GM12878 (cell line): ENCODE measurements around the gene ACTA2. TPM values are rescaled to one million over a fixed set of nuclear protein-coding genes. Genes with fewer than 3 reads are reported as not detected.

Source experiments
- ATAC-seq: fragments of 200-7000 bp; cut with Tn5 transposase; 3 replicates; pipeline ENCODE4 v1.9.1; 2020; ENCODE audit warnings: mild to moderate bottlenecking, moderate library complexity
- BruUV-seq: library from RNA; stranded (reverse); fragments of 400-500 nt; replicated peaks from 2 replicates; lab custom pipeline; 2021; lab: Mats Ljungman, UMichigan
- CTCF ChIA-PET: fragments of 300-600 bp; sonication (Branson Sonifier 250); formaldehyde crosslinking; extraction: SDS; loops from one replicate; lab custom pipeline; 2021; ENCODE audit warnings: inconsistent platforms; lab: Yijun Ruan, JAX
- POLR2A ChIA-PET: fragments of 350-600 bp; formaldehyde crosslinking; extraction: SDS; loops from one replicate; lab custom pipeline; 2021; ENCODE audit warnings: inconsistent platforms; lab: Charles Lee
- RAD21 ChIA-PET: fragments of 300-600 bp; sonication (Branson Sonifier 250); formaldehyde crosslinking; loops from one replicate; lab custom pipeline; 2023; ENCODE audit warnings: antibody characterized with exemption; ENCODE audit not compliant: unreplicated experiment; lab: Charles Lee
- SMC1A ChIA-PET: fragments of 300-600 bp; sonication (Branson Sonifier 250); formaldehyde crosslinking; loops from one replicate; lab custom pipeline; 2023; ENCODE audit not compliant: unreplicated experiment, uncharacterized antibody; lab: Charles Lee
- DNase-seq: peaks from one replicate; pipeline ENCODE4 v3.0.0-alpha.2; 2011; ENCODE audit warnings: low read depth, low spot score
- FAIRE-seq: peaks from 3 replicates; lab custom pipeline; 2011; peaks lifted over from hg19 to GRCh38; lab: Jason Lieb, UNC
- H2AFZ ChIP-seq: 2 replicates; pipeline ENCODE4 v1.6.0; 2011; ENCODE audit warnings: low read depth, low read length, control low read depth; ENCODE audit not compliant: control insufficient read depth
- H3K27ac ChIP-seq: 2 replicates; pipeline ENCODE4 v1.5.1; 2011; ENCODE audit warnings: control low read depth; ENCODE audit not compliant: control insufficient read depth, insufficient read depth
- H3K27me3 ChIP-seq, 2 experiments: replicated peaks in 1 of 2; 2 replicates each; pipeline versions ENCODE4 v1.6.0 to v1.6.1; 2011; ENCODE audit warnings: low read length in 1 of 2; ENCODE audit not compliant: control insufficient read depth in 2 of 2, insufficient read depth in 2 of 2
- H3K36me3 ChIP-seq, 2 experiments: 2 replicates each; pipeline ENCODE4 v1.5.1; 2011; ENCODE audit warnings: low read length in 1 of 2; ENCODE audit not compliant: control insufficient read depth in 2 of 2, insufficient read depth in 2 of 2
- H3K4me1 ChIP-seq: 2 replicates; pipeline ENCODE4 v1.6.1; 2011; ENCODE audit warnings: mild to moderate bottlenecking, low read length, moderate library complexity, mixed read lengths; ENCODE audit not compliant: control insufficient read depth, insufficient read depth
- H3K4me2 ChIP-seq: 2 replicates; pipeline ENCODE4 v1.6.0; 2011; ENCODE audit warnings: control low read depth; ENCODE audit not compliant: control insufficient read depth, insufficient read depth
- H3K4me3 ChIP-seq: fragments of 200-600 bp; sonication (generic); 2 replicates; pipeline ENCODE4 v1.5.1; 2016
- H3K79me2 ChIP-seq: 2 replicates; pipeline ENCODE4 v1.6.0; 2011; ENCODE audit warnings: low read length; ENCODE audit not compliant: control insufficient read depth, insufficient read depth
- H3K9ac ChIP-seq: 2 replicates; pipeline ENCODE4 v1.8.0; 2011; ENCODE audit warnings: low read length, control low read depth, mixed read lengths; ENCODE audit not compliant: control insufficient read depth, insufficient read depth
- H3K9me3 ChIP-seq: replicated peaks from 3 replicates; pipeline ENCODE4 v1.5.1; 2011; ENCODE audit warnings: mild to moderate bottlenecking, low read length; ENCODE audit not compliant: control insufficient read depth, insufficient read depth
- H4K20me1 ChIP-seq: 2 replicates; pipeline ENCODE4 v1.6.0; 2011; ENCODE audit not compliant: control insufficient read depth, insufficient read depth
- ATF2 ChIP-seq: IDR thresholded peaks from 2 replicates; pipeline ENCODE4 v1.6.1; 2012; ENCODE audit warnings: low read length, inconsistent platforms
- ATF7 ChIP-seq: fragments of 450-650 bp; IDR thresholded peaks from 2 replicates; pipeline ENCODE4 v1.6.1; 2016; ENCODE audit warnings: low read depth, mild to moderate bottlenecking
- CBX3 ChIP-seq: fragments of 200-600 bp; sonication (generic); IDR thresholded peaks from 2 replicates; pipeline ENCODE4 v1.6.1; 2016; ENCODE audit warnings: low read depth, borderline replicate concordance
- CBX5 ChIP-seq: sonication (generic); IDR thresholded peaks from 2 replicates; pipeline ENCODE4 v1.6.1; 2016; ENCODE audit warnings: low read depth, moderate library complexity, mild to moderate bottlenecking, inconsistent platforms
- GATAD2B ChIP-seq: fragments of 450-650 bp; conservative IDR thresholded peaks from 2 replicates; pipeline ENCODE4 v1.6.1; 2017; ENCODE audit warnings: low read depth, mild to moderate bottlenecking, moderate library complexity
- HDAC2 ChIP-seq: fragments of 200-600 bp; sonication (generic); IDR thresholded peaks from 2 replicates; pipeline ENCODE4 v1.6.1; 2017
- IKZF1 ChIP-seq: fragments of 450-650 bp; conservative IDR thresholded peaks from 2 replicates; pipeline ENCODE4 v1.6.1; 2017; ENCODE audit warnings: antibody characterized with exemption, mild to moderate bottlenecking
- PAX8 ChIP-seq: fragments of 450-650 bp; IDR thresholded peaks from 2 replicates; pipeline ENCODE4 v1.6.1; 2017; ENCODE audit warnings: mild to moderate bottlenecking, moderate library complexity
- POLR2A ChIP-seq: IDR thresholded peaks from 2 replicates; pipeline ENCODE4 v1.6.1; 2011; ENCODE audit warnings: low read depth, mild to moderate bottlenecking, low read length
- SMC3 ChIP-seq: IDR thresholded peaks from 2 replicates; pipeline ENCODE4 v1.6.1; 2011; ENCODE audit warnings: low read length, improper control_type of control experiment, borderline replicate concordance
- ZBTB40 ChIP-seq: fragments of 450-650 bp; IDR thresholded peaks from 2 replicates; pipeline ENCODE4 v1.6.1; 2016; ENCODE audit warnings: mild to moderate bottlenecking, moderate library complexity, borderline replicate concordance
- ZNF384 ChIP-seq: IDR thresholded peaks from 2 replicates; pipeline ENCODE4 v1.6.1; 2012; ENCODE audit warnings: low read depth, mild to moderate bottlenecking, low read length, improper control_type of control experiment, borderline replicate concordance
- WGBS: methylation state at CpG from one replicate; pipeline ENCODE4 v1.1.6; 2016; ENCODE audit warnings: low lambda C conversion rate; ENCODE audit not compliant: insufficient replicate concordance, insufficient coverage; ENCODE audit errors: missing lambda C conversion rate; 5-methylcytosine and 5-hydroxymethylcytosine counted together
- in situ Hi-C: fragments of 300-500 bp; cut with MboI; formaldehyde crosslinking; loops from 9 replicates; pipeline ENCODE4 v1.14.3; 2018; ENCODE audit warnings: mixed read lengths
- intact Hi-C: fragments of 100-400 bp; cut with micrococcal nuclease; formaldehyde crosslinking; loops from one replicate; pipeline ENCODE4 v1.14.2; 2022; ENCODE audit not compliant: unreplicated experiment
- polyA plus RNA-seq, 11 experiments: library from polyadenylated mRNA; depleted of rRNA in 4 of 11; unstranded in 6 of 11; stranded (reverse) in 5 of 11; fragments of >200 nt; fragmentation: Nextera tagmentation in 4 of 11; fragmentation: Illumina TruSeq in 1 of 11; extraction: Ambion mirVana in 4 of 11; extraction: Trizol in 1 of 11; gene quantifications; 1 replicate in 1 of 11; 2 replicates in 10 of 11; pipeline versions ENCODE4 v1.2.1 to v1.2.3, GENCODE V29; 2011 to 2016; ENCODE audit warnings: inconsistent platforms in 2 of 11, missing spikeins in 2 of 11, low read depth in 1 of 11
- total RNA-seq, 4 experiments: library from RNA; depleted of rRNA in 3 of 4; stranded (reverse); fragments of >200 nt in 3 of 4; fragmentation: Illumina TruSeq in 1 of 4; extraction: Trizol in 1 of 4; gene quantifications; 2 replicates each; pipeline versions ENCODE4 v1.2.1 to v1.2.3, GENCODE V29; 2013 to 2021

The ACTA2 gene
- total and polyA plus RNA-seq, 10 of the 15 experiments (the other 5 are each of a cell fraction or from before 2014, with no cell fraction given): 7.4 to 78.2 (median 32.4) TPM

GRCh38 chr10:88922041-88922440 lies 30.5 kb downstream of the ACTA2 start:
- TF ChIP-seq ATF7 (no peak), IKZF1 (no peak), ZNF384 (no peak)
- TF ChIP-seq, all 136 proteins: peak for 0
- FAIRE-seq: no peak
- no peak overlapping the region for H3K9ac ChIP-seq
- POLR2A ChIA-PET: no interaction called here
- intact Hi-C loops: no loop called here
- no peak overlapping the region for H3K4me2 ChIP-seq
- no TSS peak for BruUV-seq
- WGBS: 100% methylated on average over 2 of the region's 2 CpGs
- H3K4me1 ChIP-seq: no peaks in the 10 kb centered on the region
- SMC1A ChIA-PET: interaction anchor here (4.6 kb wide), 1 partner anchor 8 kb away, joined by 42 read pairs; no protein-coding TSS in a partner anchor
- no peaks in the 10 kb centered on the region for H3K79me2 ChIP-seq
- no peak for DNase-seq
- in situ Hi-C loops: no loop called here
- RAD21 ChIA-PET: no interaction called here
- H3K4me3 ChIP-seq: no peak overlapping the region
- ATAC-seq: no peak
- H4K20me1 ChIP-seq: no peaks in the 10 kb centered on the region
- H2AFZ ChIP-seq: no peak overlapping the region
- no peak overlapping the region for H3K27ac ChIP-seq
- no peaks in the 10 kb centered on the region for H3K27me3 ChIP-seq
- no peaks in the 10 kb centered on the region for H3K9me3 ChIP-seq
- CTCF ChIA-PET: interaction anchor here (1.3 to 4.4 kb wide), 2 partner anchors 8 to 11 kb away, joined by 3 to 29 read pairs; no protein-coding TSS in a partner anchor
- H3K36me3 ChIP-seq: peaks cover 1 to 31% of the 10 kb centered on the region in 2 experiments; a peak in 3 of 4 replicates

- DNase-seq (no peak), ATAC-seq (no peak), FAIRE-seq (no peak)
- BruUV-seq: no TSS peak
- H3K9me3 ChIP-seq: no peaks in the 10 kb centered on the region
- no peaks in the 10 kb centered on the region for H4K20me1 ChIP-seq
- intact Hi-C loops (no loop called here), in situ Hi-C loops (no loop called here)
- H3K27me3 ChIP-seq: no peaks in the 10 kb centered on the region
- no peaks in the 10 kb centered on the region for H3K79me2 ChIP-seq
- ChIA-PET RAD21 (interaction anchor here (0.7 to 1.5 kb wide), 2 partner anchors 12 to 38 kb away, joined by 3 to 4 read pairs; no protein-coding TSS in a partner anchor), POLR2A (interaction anchor here (1.5 kb wide), 1 partner anchor 11 kb away, joined by 4 read pairs; no protein-coding TSS in a partner anchor), SMC1A (interaction anchor here (0.9 to 4.6 kb wide), 3 partner anchors 9 to 81 kb away, joined by 3 to 42 read pairs (median 5); no protein-coding TSS in a partner anchor), CTCF (interaction anchor here (0.8 to 4.4 kb wide), 5 partner anchors 9 to 90 kb away, joined by 3 to 29 read pairs (median 3); no protein-coding TSS in a partner anchor)
- no peak overlapping the region for H3K4me2 ChIP-seq
- H3K9ac ChIP-seq: no peak overlapping the region
- no peak overlapping the region for H3K4me3 ChIP-seq
- H3K36me3 ChIP-seq: peaks cover 1 to 26% of the 10 kb centered on the region in 2 experiments; a peak in 3 of 4 replicates
- no peaks in the 10 kb centered on the region for H3K4me1 ChIP-seq
- H2AFZ ChIP-seq: no peak overlapping the region
- WGBS: 96% methylated on average over 3 of the region's 3 CpGs
- H3K27ac ChIP-seq: no peak overlapping the region
- TF ChIP-seq CBX3: no peak
- TF ChIP-seq HDAC2: no peak
- no peak for TF ChIP-seq CBX5
- no peak for TF ChIP-seq ATF2
- no peak for TF ChIP-seq POLR2A
- TF ChIP-seq ZBTB40: no peak
- no peak for TF ChIP-seq GATAD2B
- TF ChIP-seq SMC3: no peak
- TF ChIP-seq PAX8: no peak
Measured at GRCh38 chr10:88920986-88921593, 31.5 kb downstream of the ACTA2 start.
